Measurements from ENCODE around the gene ARF5.
"Not testable (repeated sequence)": the region's sequence is repeated elsewhere in the genome, so short reads cannot be mapped to it uniquely, and the experiment has no call there.

Gene ARF5

DNA sequence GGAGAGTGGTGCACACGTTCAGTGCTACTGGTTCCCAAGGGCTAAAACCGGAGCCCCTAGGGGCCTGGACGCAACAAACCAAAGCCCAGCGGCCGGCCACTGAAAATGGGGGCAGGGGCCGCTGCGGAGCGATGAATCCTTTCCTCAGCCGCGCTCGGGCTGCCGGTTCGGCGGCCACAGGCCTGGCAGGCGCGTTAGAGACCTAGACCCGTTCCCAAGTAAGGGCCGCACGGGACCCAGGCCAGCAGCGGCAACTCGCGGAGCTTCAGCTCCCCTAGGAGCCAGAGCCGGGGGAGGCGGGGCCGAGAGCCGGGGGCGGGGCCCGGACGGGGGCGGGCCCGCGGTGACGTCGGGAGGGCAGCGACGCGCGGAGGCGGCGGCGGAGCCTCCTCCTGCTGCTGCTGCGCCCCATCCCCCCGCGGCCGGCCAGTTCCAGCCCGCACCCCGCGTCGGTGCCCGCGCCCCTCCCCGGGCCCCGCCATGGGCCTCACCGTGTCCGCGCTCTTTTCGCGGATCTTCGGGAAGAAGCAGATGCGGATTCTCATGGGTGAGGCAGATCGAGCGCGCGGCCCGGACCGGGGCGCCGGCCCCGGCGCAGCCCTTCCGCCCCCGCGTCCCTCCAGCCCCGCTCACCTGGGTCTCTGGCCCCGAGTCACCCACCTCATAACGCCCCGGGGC is at the start of gene ARF5:
Gene ARF5, plus strand, starts transcription at position 393 of the 678 bp plus-strand sequence. Its CDS starts 88 bp downstream, at position 481.
- no peak for DNase-seq

DNA sequence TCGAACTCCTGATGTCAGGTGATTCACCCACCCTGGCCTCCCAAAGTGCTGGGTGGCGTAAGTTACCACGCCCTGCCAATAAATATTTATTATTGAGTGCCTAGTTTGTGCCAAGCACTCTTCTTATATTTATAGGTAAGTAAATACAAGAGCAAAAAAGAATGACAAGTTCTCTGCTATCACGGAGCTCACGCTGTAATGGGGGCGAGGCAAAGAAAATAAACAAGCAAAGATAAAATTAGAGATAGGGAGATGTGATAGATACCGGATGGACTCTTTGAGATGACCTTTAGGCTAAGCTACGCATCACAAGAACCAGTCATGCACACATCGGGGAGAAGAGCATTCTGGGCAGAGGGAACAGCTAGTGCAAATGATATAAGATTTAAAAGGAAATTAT is 49.1 kb upstream of the ARF5 start:
- DNase-seq = no peak

- not testable (repeated sequence) for DNase-seq
These were observed 47.8 kb upstream of the ARF5 start for GRCh38 chr7:127540461-127540860.

GRCh38 chr7:127541548-127541947 is 46.7 kb upstream of the ARF5 start:
- DNase-seq = no peak

- no peak for DNase-seq
These were observed 41.9 kb upstream of the ARF5 start for GRCh38 chr7:127546313-127546712.

- DNase-seq = no peak
These were observed 38.0 kb upstream of the ARF5 start for GRCh38 chr7:127550247-127550646.

- DNase-seq = no peak
These were observed 36.3 kb upstream of the ARF5 start for GRCh38 chr7:127551941-127552340.

DNA sequence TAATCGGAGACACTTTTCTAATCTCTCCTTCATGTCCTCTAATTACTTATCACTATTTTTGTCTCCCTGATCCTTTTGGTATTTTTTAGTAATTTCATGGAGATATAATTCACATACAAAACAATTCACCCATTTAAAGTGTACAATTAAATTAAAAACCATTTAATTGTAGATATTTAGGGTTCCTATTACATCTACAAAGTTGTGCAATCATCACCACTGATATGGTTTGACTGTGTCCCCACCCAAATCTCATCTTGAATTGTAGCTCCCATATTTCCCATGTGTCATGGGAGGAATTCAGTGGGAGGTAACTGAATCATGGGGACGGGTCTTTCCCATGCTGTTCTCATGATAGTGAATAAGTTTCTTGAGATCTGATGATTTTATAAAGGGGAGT is 31.8 kb upstream of the ARF5 start:
- no peak for DNase-seq

DNA sequence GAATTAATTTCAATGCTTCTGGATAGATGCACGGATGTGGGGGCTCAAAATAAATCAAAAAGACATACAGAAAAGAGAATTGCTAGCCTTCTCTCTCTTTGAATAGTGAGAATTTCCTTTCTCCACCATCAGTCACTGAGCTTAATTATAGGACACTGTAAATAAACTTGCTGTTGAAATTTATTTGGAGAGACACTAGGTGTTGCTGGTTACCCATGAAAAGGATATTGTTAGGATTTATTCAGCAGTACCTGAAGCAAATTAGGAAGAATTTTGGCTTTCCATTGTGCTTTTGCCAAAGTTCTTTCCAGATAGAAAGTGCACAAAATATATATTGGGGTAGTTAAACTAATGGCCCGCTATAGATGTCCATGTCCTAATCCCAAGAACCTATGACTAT is 30.4 kb upstream of the ARF5 start:
- DNase-seq = no peak

GRCh38 chr7:127566242-127566641 is 22.0 kb upstream of the ARF5 start:
- DNase-seq = no peak

- DNase-seq = not testable (repeated sequence)
These were observed 20.2 kb upstream of the ARF5 start for GRCh38 chr7:127568034-127568433.

- no peak for DNase-seq
These were observed 16.3 kb upstream of the ARF5 start for GRCh38 chr7:127571741-127572505.

DNA sequence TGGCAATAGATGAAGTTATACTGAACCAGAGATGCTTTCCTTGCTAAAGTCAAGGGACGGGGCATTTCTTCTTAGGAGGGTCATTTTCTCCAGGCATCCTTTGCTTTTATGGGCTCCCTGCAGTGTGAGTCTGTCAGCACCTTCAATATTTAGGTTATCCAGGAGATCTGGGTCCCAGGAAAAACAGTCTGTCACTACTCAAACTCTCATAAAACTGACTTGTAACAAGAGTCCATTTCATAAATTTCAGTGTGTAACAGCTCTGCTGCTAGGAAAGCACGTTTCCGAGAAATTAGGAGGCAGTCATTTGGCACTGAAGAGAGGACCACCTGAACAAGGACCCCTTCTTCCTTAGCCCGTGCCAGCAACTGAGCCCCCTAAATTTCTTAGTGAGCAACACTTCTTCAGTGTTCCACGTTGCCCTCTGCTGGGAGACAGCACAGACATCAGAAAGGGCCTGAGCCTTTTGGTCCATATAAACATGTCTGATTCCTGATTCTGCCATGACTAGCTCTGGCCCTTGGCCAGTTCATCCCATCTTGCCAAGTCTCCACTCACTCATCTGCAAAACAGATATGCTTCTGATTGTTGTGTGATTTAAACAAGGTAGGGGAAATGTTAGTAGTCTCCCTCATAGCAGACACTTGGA is 10.1 kb upstream of the ARF5 start:
- DNase-seq = no peak

DNA sequence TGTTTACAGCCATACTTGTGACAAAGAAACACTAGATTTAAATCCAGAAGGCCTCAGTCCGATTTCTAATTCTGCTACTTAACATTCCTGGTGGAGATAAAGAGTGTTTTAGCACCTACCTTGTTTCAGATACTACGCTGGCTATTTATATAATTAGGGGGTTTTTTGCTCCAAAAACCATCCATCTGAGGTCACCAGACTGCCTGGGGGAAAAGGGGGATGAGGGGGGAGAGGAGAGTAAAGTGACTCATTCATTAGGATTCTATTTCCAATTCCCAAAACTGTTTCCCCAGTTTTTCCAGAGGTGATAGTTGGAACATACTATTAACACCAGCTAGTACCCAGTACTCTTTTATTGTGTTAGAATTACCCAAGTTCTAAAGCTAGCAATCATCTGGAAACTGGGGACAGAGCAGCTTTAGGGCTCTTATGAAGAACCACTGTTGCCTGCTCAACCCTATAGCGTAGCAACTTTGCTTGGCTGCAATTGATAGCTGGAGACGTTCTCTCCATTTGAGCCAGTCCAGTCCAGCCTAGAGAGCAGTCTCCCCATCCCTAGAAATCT is 9.4 kb upstream of the ARF5 start:
- DNase-seq = no peak

DNA sequence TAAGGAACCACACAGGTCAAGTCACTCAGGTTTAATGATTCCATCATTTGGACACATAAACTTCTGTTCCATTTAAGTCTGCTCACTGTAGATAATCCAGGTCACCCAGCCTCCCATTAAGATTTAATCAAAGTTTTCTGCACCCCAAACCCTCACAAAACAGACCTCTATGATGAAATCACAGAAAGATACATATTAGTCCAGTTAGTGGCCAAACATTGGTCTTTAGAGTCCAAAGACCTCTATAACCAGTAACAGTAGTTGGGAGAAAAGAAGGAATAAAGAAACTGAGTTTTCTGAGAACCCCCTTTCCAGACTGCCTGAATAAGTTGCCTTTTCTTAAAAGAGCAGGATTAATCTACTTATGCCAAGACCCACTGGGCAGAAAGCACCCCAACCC is 7.6 kb upstream of the ARF5 start:
- no peak for DNase-seq

- DNase-seq = no peak
These were observed 6.5 kb upstream of the ARF5 start for GRCh38 chr7:127581716-127582115.

DNA sequence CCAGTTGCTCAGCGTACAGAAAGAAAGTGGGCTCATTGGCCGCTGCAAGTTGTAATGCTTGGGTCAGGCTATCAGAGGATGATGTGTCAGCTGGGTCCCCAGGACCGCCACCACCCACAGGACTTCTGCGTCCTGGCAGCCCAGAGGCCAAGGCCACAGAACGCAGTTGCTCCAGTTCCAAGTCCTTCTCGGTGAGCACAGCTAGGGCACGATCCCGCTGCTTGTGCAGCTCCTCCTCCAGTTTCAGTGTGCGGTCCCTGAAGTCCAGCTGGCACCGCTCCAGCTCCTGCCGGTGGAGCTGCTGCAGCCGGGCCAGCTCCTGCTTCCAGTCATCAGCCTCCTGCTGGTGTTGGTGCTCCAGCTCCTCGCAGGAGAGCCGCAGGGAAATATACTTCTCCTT is 5.8 kb upstream of the ARF5 start:
- DNase-seq = no peak

DNA sequence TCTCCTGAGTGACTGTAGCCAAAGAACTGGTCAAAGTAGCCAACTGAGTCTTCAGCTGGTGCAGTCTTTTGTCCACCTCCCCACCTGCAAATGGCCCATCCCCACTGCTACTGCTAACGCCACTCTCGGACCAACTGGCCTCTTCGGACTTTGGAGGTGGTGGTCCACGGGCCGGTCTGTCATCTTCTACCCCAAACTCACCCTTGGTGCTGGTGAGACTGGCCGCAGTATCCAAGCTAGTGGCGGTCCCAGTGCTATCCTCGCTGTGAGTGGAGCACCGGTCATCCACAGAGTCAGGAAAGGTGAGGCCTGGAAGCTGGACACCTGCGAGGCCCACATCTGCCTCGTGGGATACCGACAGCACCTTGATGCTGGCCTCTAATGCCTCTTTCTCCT is 3.6 kb upstream of the ARF5 start:
- DNase-seq = no peak

DNA sequence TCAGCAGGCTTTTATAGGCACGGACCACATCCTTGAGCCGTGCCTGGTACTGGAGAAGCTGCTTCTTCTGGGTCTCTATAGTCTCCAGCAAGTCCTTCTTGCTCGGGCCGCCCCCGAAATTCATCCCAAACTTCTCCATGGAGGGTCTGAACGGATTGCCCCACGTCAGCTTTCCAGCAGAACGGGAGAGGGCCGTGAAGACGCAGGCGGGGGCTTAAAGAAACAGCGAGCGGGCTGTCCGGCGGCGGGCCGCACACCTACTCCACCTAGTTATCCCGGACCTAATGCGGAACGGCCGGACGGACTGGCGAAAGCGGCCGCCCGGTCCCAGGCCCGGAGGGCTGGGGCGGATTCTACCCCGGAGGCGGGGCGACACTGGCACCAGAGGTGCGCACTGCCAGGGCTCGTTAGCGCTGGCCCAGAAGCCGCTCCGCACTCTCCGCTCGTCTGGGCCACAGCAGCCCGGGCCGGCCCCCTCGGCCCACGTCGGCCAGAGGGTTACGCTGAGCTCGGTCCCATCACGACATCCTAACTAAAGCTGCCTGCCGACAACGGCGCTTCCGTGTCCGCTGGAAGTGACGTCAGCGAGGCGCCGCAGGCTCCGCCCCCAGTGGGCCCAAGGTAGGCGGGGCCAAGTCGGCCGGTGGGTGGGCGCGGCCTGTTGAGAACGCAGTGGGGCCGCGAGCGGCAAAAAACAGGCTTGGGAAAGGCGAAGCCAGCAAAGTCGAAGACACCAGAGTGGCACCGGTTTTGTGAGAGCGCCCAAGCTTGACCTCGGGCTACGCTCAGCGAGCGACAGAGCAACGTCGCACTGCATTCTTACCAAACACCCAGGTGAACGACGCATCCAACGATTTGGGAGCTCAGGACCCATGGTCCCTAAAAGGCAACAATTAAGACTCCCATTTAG is 2.9 kb upstream of the ARF5 start, which contains the start of gene GCC1:
Gene GCC1, minus strand, starts transcription at position 553 of the 910 bp plus-strand sequence. Its CDS starts 414 bp downstream, at position 139.
- DNase-seq = no peak

GRCh38 chr7:127586346-127586745 is 1.9 kb upstream of the ARF5 start:
- no peak for DNase-seq

GRCh38 chr7:127587663-127588018 is 570 bp upstream of the ARF5 start:
- DNase-seq = no peak

GRCh38 chr7:127588697-127589482 is 679 bp downstream of the ARF5 start:
- DNase-seq = no peak

Data from NCI-H2081 treated with DMSO at 0.1 percent for 48 hours (cell line).